Activated naive CD8-positive, alpha-beta T cell (primary cell): ENCODE results near the gene IFITM10.
A peak's percentile ranks its signal among the peaks of the same experiment; 100 is the strongest.

Experiments used
- H3K27ac Mint-ChIP-seq: one replicate; pipeline ENCODE4 v1.8.0; 2021; ENCODE audit warnings: mixed read lengths
- H3K27me3 Mint-ChIP-seq: one replicate; pipeline ENCODE4 v1.8.0; 2021; ENCODE audit warnings: mixed read lengths
- H3K36me3 Mint-ChIP-seq: one replicate; pipeline ENCODE4 v1.8.0; 2021; ENCODE audit warnings: mixed read lengths
- H3K4me1 Mint-ChIP-seq: one replicate; pipeline ENCODE4 v1.8.0; 2021; ENCODE audit warnings: low read depth, mixed read lengths
- H3K4me3 Mint-ChIP-seq: one replicate; pipeline ENCODE4 v1.8.0; 2021; ENCODE audit warnings: mild to moderate bottlenecking, mixed read lengths
- H3K9me3 Mint-ChIP-seq: one replicate; pipeline ENCODE4 v1.8.0; 2021; ENCODE audit warnings: low read depth, mixed read lengths

Gene IFITM10

DNA sequence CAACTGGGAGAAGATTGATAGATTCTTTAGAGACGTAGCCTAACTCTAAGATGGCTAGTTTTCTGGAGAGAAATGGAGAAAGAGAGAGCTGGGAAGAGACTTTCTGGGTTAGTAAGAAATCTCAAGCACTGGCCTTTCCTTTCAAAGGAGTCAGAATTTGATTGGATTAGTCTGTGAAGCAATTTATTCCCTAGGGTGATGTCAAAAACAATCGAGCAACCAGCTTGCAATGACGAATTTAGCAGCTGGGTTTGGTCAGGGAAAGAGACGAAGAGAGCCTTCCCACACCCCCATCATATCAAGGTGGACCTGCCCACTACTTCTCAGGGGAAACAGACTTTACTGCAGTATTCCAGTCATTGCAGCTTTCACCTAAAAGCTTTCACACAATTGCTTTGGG, 42.6 kb downstream of the IFITM10 start:
- H3K27ac Mint-ChIP-seq, result no peak overlapping the region
- no peaks in the 10 kb centered on the region for H3K9me3 Mint-ChIP-seq
- H3K27me3 Mint-ChIP-seq, result no peaks in the 10 kb centered on the region
- no peak overlapping the region for H3K4me3 Mint-ChIP-seq
- no peaks in the 10 kb centered on the region for H3K36me3 Mint-ChIP-seq
- H3K4me1 Mint-ChIP-seq, result no peaks in the 10 kb centered on the region

DNA sequence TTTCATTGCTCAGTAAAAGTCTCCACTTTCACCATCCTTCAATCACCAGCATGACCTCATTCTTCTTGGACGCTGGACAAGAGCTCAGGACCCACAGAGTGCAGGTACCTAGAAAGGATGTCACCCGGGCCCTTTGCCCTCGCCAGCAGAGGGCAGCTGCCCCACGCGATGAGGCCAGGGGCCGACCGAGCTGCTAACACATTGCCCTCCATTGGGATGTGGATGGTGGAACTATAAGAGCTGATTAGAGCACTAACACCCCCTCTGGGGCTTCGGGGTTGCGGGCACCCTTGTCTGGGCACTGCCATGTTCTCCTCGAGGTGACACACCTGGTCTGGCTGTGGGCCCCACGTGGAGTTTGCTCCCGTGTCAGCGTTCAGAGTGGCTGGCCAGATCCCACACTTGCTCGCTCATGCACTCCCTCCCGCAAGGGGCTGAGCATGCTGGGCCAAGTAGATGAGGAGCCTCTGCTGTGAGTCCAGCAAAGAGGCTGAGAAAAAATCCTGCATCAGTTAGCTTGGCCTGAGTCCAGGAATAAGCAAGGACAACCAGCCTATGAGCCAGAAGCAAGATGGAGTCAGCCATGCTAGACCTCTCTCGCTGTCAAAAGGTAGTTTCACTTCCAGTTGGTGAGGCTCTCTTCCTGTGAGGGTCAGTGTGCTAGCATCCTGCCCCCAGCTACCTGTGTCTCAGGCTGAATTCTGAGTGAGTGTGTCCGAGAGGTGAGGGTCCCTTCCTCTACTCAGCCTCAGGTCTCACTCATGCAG, 43.6 kb downstream of the IFITM10 start:
- Mint-ChIP-seq H3K9me3 (peaks cover 4% of the 10 kb centered on the region), H3K36me3 (no peaks in the 10 kb centered on the region), H3K4me3 (no peak overlapping the region), H3K27me3 (no peaks in the 10 kb centered on the region), H3K4me1 (peaks cover under 1% of the 10 kb centered on the region), H3K27ac (no peak overlapping the region)

DNA sequence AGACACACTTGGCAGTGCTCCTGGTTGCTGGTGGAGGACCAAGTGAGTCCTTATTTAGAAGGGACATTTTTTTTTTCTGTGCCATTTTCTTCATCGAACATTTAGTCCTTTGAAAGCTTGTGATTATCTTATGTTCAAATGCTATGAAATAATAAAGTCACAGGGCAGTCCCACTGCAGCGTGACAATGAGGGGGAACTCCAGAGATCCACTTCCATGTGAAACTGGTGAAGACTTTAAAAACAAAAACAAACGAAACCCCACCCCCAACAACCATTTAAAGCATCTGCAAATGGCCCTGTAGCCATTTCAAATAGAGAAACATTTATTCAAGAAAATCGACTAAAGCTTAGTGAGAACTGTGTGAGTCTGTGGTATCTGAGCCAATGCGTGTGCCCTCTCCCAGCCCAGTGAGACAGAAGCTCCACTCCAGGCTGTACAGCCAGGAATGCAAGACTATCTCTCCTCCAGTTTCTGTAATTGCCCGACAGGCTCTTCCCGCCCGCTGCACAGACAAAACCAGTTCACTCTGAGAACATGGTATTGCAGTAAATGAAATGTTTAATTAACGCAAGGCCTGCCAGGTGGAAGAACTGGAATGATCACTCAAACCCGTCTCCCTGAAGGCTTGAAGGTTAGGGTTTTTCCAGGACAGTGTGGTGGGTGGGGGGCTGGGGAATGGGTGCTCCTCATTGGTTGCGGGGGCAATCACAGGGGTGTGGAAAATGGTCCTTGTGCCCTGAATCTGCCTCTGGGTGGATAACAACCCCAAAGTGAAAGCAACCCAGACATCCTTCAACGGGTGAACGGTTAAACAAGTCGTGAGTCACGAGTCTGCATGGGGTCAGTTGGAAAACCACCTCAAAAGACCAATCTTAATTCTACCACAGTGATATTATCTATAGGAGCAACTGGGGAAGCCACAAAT, 45.0 kb downstream of the IFITM10 start:
- Mint-ChIP-seq H3K4me1 (peaks cover 14% of the 10 kb centered on the region), H3K4me3 (no peak overlapping the region), H3K36me3 (no peaks in the 10 kb centered on the region), H3K9me3 (peaks cover 7% of the 10 kb centered on the region), H3K27me3 (no peaks in the 10 kb centered on the region), H3K27ac (no peak overlapping the region)

DNA sequence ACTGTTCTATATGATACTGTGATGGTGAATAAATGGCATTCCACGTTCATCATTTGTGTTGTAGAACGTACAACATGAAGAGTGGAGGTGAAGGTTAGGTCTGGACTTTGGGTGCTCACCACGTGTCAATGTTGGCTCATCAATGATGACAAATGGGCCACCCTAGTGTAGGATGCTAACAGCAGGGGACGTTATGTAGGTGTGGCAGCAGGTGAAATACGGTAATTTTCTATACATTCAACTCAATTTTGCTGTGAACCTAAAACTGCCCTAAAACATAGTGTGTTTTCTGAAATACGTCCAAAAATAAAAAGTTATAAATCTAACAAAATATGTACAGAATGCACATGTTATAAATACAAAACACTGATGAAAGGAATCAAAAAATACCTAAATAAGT, 47.2 kb downstream of the IFITM10 start:
- no peak overlapping the region for H3K27ac Mint-ChIP-seq
- H3K4me3 Mint-ChIP-seq, result no peak overlapping the region
- H3K9me3 Mint-ChIP-seq, result peaks cover 7% of the 10 kb centered on the region
- H3K27me3 Mint-ChIP-seq, result no peaks in the 10 kb centered on the region
- H3K4me1 Mint-ChIP-seq, result peaks cover 20% of the 10 kb centered on the region
- no peaks in the 10 kb centered on the region for H3K36me3 Mint-ChIP-seq

DNA sequence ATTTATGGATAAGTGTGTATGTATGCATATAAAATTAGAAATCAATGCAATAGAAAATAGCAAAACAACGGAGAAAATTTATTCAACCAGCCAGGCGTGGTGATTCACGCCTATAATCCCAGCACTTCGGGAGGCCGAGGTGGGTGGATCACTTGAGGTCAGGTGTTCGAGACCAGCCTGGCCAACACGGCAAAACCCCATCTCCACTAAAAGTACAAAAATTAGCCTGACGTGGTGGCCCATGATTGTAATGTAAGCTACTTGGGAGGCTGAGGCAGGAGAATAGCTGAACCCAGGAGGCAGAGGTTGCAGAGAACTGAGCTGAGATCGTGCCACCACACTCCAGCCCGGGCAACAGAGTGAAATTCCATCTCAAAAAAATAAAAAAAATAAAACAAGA, 47.9 kb downstream of the IFITM10 start:
- H3K27me3 Mint-ChIP-seq, result no peaks in the 10 kb centered on the region

DNA sequence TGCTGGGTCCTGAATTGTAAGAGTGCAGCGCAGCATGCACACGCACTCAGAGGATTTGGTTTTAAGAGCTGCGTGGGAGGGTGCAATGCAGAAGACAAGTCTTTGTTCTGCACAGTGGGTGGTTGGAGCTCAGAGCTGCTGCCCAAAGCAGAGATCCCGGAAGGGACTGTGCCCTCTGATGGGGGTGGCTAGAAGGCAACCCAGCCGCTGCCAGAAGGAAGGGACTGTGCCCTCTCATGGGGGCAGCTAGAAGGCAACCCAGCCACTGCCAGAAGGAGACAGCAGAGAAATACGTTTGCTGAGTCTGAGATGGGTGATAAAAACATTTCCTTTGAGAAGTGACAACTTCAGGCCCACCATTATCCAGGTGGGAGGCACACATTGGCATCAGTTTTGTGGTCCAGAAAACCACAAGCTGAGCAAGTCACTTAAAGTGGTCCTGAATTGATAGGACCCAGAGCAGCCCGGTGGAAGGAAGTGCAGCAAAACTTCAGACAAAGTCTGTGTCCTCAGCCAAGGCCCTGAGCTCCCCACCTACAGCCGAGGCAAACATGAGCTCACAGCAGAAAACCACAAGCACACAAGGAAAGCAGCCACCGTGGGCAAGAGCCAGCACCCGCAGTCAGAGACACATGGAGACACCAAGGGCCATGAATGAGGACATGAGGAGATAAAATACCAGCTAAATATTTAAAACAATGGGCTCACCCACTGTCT, 49.1 kb downstream of the IFITM10 start:
- Mint-ChIP-seq H3K36me3 (no peaks in the 10 kb centered on the region), H3K4me3 (peak overlapping the region; percentile 42), H3K9me3 (peaks cover 7% of the 10 kb centered on the region), H3K27ac (peak overlapping the region; percentile 46), H3K4me1 (peaks cover 22% of the 10 kb centered on the region), H3K27me3 (no peaks in the 10 kb centered on the region)

More for the DNA sequence above, 47.9 kb downstream of the IFITM10 start:
- Mint-ChIP-seq H3K27ac (no peak overlapping the region), H3K4me1 (peaks cover 22% of the 10 kb centered on the region), H3K9me3 (peaks cover 7% of the 10 kb centered on the region), H3K4me3 (no peak overlapping the region), H3K36me3 (no peaks in the 10 kb centered on the region)

DNA sequence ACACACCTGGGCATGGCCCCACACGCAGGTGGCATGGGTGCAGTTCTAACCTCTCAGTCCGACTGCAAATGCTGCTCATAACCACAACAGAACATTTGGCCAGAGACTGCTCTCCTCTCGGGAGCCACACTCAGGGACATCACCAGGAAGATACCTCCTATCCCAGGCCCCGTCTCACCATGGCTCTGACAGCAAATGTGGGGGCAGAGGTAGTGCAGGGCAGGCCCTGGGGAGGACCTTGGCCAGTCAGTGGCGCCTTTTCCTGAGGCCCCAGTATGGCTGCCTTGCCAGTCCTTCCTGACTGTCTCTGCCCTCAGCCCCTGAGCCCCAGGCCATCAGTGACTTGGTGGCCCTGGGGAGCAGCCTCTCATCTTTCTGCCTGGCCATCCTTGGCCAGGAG, 50.6 kb downstream of the IFITM10 start:
- Mint-ChIP-seq H3K27me3 (no peaks in the 10 kb centered on the region), H3K27ac (no peak overlapping the region), H3K36me3 (no peaks in the 10 kb centered on the region), H3K4me3 (no peak overlapping the region), H3K4me1 (peaks cover 24% of the 10 kb centered on the region), H3K9me3 (peaks cover 7% of the 10 kb centered on the region)

DNA sequence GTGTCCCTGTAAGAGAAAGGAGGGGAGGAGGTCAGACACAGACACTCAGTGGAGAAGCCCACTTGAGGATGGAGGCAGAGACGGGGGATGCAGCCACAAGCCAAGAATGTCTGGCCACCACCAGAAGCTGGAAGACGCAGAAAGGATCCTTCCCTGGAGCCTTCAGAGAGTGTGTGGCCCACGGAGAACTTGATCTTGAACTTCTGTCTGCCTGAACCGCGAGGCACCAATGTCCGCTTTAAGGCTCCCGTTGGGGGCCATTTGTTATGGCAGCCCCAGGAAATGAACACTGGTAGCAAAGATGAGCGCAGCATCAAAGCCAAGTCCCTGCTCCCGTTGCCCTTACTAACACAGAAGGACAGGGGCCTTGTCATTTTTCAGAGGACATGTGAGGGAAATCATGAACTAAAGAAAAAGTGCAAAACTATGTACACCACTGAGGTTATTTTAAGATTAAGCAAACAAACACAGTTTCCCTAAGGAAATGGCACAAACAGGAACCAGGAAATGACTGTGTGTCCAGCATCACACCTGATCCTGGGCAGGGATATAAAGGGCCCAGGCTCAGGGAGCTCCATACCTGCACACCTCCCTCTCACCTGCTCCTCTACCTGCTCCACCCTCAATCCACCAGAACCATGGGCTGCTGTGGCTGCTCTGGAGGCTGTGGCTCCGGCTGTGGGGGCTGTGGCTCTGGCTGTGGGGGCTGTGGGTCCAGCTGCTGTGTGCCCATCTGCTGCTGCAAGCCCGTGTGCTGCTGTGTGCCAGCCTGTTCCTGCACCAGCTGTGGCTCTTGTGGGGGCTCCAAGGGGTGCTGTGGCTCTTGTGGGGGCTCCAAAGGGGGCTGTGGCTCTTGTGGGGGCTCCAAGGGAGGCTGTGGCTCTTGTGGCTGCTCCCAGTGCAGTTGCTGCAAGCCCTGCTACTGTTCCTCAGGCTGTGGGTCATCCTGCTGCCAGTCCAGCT, 53.5 kb downstream of the IFITM10 start, which contains the start of gene KRTAP5-6:
KRTAP5-6 (plus strand) TSS at position 588 of the 963 bp plus-strand sequence; CDS start at position 639, 51 bp downstream.
- Mint-ChIP-seq H3K4me1 (peaks cover 26% of the 10 kb centered on the region), H3K27me3 (no peaks in the 10 kb centered on the region), H3K27ac (no peak within 1 kb of the TSS), H3K4me3 (no peak within 1 kb of the TSS), H3K9me3 (peaks cover 4% of the 10 kb centered on the region), H3K36me3 (no peaks in the 10 kb centered on the region)

DNA sequence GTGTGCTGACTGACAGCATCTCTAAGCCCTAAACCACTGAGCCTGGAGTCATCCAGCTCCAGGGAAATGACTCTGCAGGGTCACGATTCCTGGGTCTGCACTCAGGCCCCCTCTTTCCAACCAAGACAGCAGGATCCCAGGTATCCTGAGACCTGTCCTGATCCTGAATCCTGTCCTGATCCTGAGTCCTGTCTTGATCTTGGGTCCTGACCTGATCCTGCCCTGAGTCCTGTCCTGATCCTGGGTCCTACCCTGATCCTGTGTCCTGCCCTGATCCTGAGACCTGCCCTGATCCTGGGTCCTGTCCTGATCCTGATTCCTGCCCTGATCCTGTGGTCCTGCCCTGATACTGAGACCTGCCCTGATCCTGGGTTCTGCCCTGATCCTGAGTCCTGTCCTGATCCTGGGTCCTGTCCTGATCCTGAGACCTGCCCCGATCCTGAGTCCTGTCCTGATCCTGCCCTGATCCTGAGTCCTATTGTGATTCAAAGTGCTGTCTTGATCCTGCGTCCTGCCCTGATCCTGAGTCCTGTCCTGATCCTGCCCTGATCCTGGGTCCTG, 54.8 kb downstream of the IFITM10 start:
- peaks cover 4% of the 10 kb centered on the region for H3K27me3 Mint-ChIP-seq
- no peaks in the 10 kb centered on the region for H3K36me3 Mint-ChIP-seq
- peaks cover 14% of the 10 kb centered on the region for H3K4me1 Mint-ChIP-seq
- no peak overlapping the region for H3K27ac Mint-ChIP-seq
- H3K9me3 Mint-ChIP-seq, result no peaks in the 10 kb centered on the region
- no peak overlapping the region for H3K4me3 Mint-ChIP-seq

DNA sequence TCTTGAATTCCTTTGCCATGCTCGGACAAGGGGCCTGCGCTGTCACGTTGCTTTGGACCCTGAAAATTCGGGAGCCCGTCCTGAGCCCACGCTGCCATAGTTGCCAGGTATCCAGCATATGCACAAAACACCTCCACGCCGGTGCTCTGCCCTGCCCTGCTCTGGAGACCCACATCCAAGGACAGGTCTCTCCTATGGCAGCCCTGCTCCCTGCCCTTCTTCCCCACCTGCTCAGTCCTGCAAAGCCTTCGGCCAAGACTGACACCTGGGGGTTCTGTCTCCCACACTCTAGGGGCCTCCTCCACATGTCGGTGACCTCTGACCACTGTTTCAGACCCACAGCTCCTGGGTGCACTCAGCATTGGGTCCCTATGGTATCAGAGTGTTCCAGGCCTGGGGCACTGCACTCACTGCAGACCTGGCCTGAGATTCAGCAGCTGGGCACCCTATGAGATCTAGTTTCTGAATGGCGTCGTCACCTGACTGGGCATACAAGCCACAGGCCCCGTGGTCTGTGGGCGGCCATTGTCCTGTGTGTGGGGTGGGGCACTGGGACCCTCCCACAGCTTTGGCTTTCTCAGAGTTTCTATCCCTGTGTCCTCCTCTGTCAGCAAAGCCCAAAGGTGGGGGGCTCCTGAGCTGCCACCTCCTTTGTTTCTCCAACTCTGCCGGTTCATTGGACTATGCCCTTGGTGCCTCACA, 55.4 kb downstream of the IFITM10 start:
- Mint-ChIP-seq H3K4me3 (no peak overlapping the region), H3K36me3 (no peaks in the 10 kb centered on the region), H3K9me3 (no peaks in the 10 kb centered on the region), H3K27me3 (peaks cover 6% of the 10 kb centered on the region), H3K27ac (no peak overlapping the region), H3K4me1 (peaks cover 9% of the 10 kb centered on the region)

DNA sequence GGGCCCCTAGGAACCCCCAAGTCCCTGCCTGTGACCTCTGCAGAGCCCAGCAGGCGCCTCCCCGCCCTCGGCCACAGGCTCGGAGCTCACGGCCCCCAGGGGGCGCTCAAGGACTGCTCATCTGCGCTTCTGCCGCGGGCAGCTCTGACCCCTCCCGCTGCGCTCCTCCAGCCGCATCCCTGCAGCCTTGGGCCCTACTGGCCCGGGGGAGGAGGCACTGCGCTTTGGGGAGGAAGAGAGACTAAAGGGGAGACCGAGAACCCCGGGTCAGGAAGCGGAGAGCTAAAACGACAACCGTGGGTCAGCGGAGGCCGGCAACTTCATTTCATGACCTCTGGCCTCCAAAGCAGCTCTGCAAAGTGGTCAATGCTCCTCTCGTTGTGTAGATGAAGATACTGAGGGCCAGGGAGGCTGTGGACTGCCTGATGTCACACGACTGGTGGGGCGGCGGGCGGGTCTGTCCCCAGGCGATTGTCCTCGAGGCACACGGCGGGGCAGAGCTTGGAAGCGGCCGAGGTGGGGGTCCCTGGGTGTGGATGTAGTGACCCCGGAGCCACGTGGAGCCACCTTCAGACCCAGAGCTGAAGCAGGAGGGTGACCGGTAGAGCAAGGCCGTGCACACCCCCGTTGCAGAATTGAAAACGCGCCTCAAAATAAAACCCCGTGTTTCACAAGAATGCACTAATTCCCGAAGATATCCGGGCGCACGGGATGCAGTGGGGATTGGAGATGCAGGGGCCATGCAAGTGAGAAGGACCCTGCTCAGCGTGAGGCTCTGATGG, 56.1 kb downstream of the IFITM10 start:
- H3K4me1 Mint-ChIP-seq, result peaks cover 8% of the 10 kb centered on the region
- H3K4me3 Mint-ChIP-seq, result no peak overlapping the region
- H3K27ac Mint-ChIP-seq, result no peak overlapping the region

DNA sequence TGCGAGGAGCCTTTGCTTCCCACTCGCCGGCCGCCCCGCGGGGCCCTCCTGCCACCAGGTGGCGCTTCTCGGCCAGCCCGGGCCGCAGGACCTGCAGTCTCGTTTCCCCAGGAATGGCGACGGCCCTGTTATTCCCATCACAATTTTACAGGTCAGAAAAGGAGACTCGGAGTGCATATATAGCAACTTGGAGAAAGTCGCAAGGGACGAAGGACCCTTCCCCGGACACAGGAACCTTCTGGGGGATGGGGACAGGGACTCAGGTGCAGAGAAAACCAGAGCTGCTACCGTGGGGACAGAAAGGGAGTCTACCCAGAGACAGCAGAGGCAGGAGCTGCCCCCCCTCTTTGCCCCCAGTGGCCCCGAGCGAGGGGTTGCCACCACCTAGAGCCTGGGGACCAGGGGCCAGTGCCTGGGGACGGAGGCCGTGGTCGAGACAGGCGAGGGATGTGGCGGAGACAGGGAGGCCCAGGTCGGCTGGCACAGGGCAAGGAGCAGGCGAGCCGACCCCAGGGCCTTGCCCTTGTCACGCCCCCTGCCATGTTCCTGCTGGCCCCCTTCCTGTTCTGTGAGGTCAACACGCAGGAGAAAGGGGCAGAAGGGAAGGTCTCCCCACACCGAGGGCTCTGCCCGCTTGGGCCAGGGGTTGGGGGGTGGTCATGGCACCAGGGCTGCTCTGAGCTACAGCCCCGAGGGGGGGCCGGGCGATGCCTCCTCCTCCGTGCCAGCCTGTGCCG, 56.9 kb downstream of the IFITM10 start:
- H3K9me3 Mint-ChIP-seq, result no peaks in the 10 kb centered on the region
- no peak overlapping the region for H3K27ac Mint-ChIP-seq
- H3K4me3 Mint-ChIP-seq, result peak overlapping the region; percentile 82
- H3K4me1 Mint-ChIP-seq, result peaks cover 8% of the 10 kb centered on the region
- peaks cover 8% of the 10 kb centered on the region for H3K27me3 Mint-ChIP-seq
- H3K36me3 Mint-ChIP-seq, result no peaks in the 10 kb centered on the region

More for the DNA sequence above, 56.1 kb downstream of the IFITM10 start:
- no peaks in the 10 kb centered on the region for H3K9me3 Mint-ChIP-seq
- H3K27me3 Mint-ChIP-seq, result peaks cover 6% of the 10 kb centered on the region
- H3K36me3 Mint-ChIP-seq, result no peaks in the 10 kb centered on the region
